ENCODE measurements around the gene NSMCE1. TPM values are rescaled to one million over a fixed set of nuclear protein-coding genes. Genes with fewer than 3 reads are reported as not detected.
A peak's percentile ranks its signal among the peaks of the same experiment; 100 is the strongest.

Gene NSMCE1
- total and polyA plus RNA-seq, 2 of the 4 experiments (the other 2 are of a cell fraction), result 47.5 to 120 TPM

GRCh38 chr16:27243725-27244362 lies 24.7 kb downstream of the NSMCE1 start:
- no peaks in the 10 kb centered on the region for H3K27me3 ChIP-seq (ENCODE audit: control insufficient read depth, insufficient read depth, low read length)
- WGBS, 2 experiments (ENCODE audit: extremely low coverage in 2 of 2, insufficient read length in 1 of 2), result 90% methylated on average over 5 of the region's 11 CpGs; no CpG with 5 or more reads in 1 of the 2 experiments
- peak overlapping the region; percentile 61 to 95 for H4K8ac ChIP-seq (ENCODE audit: low read depth in 2 of 2, low read length in 2 of 2)
- peak overlapping the region; percentile 66; the same call in 2 of the 3 replicates for H2BK15ac ChIP-seq (ENCODE audit: low read depth, low read length)
- ATAC-seq (ENCODE audit: low read depth), result no peak
- peak overlapping the region; percentile 93 for H4K91ac ChIP-seq (ENCODE audit: insufficient read depth, low read depth, low read length)
- H3K27ac ChIP-seq (ENCODE audit: insufficient read depth, low read length), result peak overlapping the region; percentile 94
- H2AK9ac ChIP-seq (replicated peaks; ENCODE audit: low read depth, low read length, poor library complexity), result no peak overlapping the region
- H3K56ac ChIP-seq (ENCODE audit: extremely low read depth, insufficient read depth, low read length), result peak overlapping the region; percentile 72
- H3K4me1 ChIP-seq (ENCODE audit: control insufficient read depth, insufficient read depth, low read length), result peaks cover 35% of the 10 kb centered on the region
- peaks cover 39% of the 10 kb centered on the region for H3K9me1 ChIP-seq (ENCODE audit: insufficient read depth, low read length)
- peak overlapping the region; percentile 99 for H3K4ac ChIP-seq (ENCODE audit: low read depth, low read length)
- BruUV-seq (replicated peaks), result no TSS peak
- H3K4me2 ChIP-seq (ENCODE audit: low read depth, low read length), result peak overlapping the region; percentile 22; the same call in 1 of the 2 replicates
- H2AK5ac ChIP-seq (ENCODE audit: low read depth, low read length), result peak overlapping the region; percentile 99
- peaks cover 28 to 75% of the 10 kb centered on the region in 2 experiments for H3K79me1 ChIP-seq (ENCODE audit: low read depth in 1 of 2, low read length in 2 of 2)
- H3K4me3 ChIP-seq (ENCODE audit: insufficient read depth, low read depth, low read length), result no peak overlapping the region
- intact Hi-C loops (cut with micrococcal nuclease) (loop anchor here (1.0 to 2.0 kb wide), 2 partner anchors 41 to 125 kb away; partner anchors contain the start of gene KDM8), dilution Hi-C loops (cut with HindIII; ENCODE audit: low sequenced_read_pairs, unreplicated experiment) (no loop called here), in situ Hi-C loops (cut with MboI; ENCODE audit: low sequenced_read_pairs) (loop anchor here (5.0 kb wide), 1 partner anchor 73 kb away; no protein-coding TSS in a partner anchor)
- peak overlapping the region; percentile 99 for H2BK20ac ChIP-seq (ENCODE audit: low read depth, low read length)
- no peak for DNase-seq
- H3K9ac ChIP-seq (ENCODE audit: low read depth, low read length), result peak overlapping the region; percentile 2
- ChIA-PET CTCF (interaction anchor here (0.6 to 1.2 kb wide), 3 partner anchors 9 to 22 kb away, joined by 3 to 4 read pairs (median 3); no protein-coding TSS in a partner anchor), POLR2A (ENCODE audit: unreplicated experiment) (interaction anchor here (0.9 kb wide), 1 partner anchor 77 kb away, joined by 4 read pairs; no protein-coding TSS in a partner anchor)
- TF ChIP-seq POLR2A (IDR thresholded peaks at IDR 0.05; ENCODE audit: low read depth, low read length) (peak; percentile 79), RCOR1 (IDR thresholded peaks at IDR 0.05; ENCODE audit: insufficient replicate concordance, low read length) (no peak), MXI1 (IDR thresholded peaks at IDR 0.05; ENCODE audit: borderline replicate concordance, low read depth, low read length) (no peak)
- TF ChIP-seq, protein P1, sequence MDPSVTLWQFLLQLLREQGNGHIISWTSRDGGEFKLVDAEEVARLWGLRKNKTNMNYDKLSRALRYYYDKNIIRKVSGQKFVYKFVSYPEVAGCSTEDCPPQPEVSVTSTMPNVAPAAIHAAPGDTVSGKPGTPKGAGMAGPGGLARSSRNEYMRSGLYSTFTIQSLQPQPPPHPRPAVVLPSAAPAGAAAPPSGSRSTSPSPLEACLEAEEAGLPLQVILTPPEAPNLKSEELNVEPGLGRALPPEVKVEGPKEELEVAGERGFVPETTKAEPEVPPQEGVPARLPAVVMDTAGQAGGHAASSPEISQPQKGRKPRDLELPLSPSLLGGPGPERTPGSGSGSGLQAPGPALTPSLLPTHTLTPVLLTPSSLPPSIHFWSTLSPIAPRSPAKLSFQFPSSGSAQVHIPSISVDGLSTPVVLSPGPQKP (IDR thresholded peaks at IDR 0.05; ENCODE audit: borderline replicate concordance, low read depth, low read length), result no peak
- peak overlapping the region; percentile 96; the same call in 1 of the 2 replicates for H3K23ac ChIP-seq (ENCODE audit: low read depth, low read length)
- H2AFZ ChIP-seq (replicated peaks; ENCODE audit: low read length, poor library complexity), result no peak overlapping the region
- H3K14ac ChIP-seq (replicated peaks; ENCODE audit: low read depth, low read length), result peak overlapping the region; percentile 98
- H3K9me3 ChIP-seq (ENCODE audit: control insufficient read depth, insufficient read depth, low read length), result no peaks in the 10 kb centered on the region
- peak overlapping the region; percentile 21 for H3K18ac ChIP-seq (ENCODE audit: low read depth, low read length)
- H4K20me1 ChIP-seq (ENCODE audit: insufficient read depth, low read length), result no peaks in the 10 kb centered on the region; the same call in 1 of the 2 replicates
- peak overlapping the region; percentile 99 for H2BK120ac ChIP-seq (ENCODE audit: low read depth, low read length)
- no peaks in the 10 kb centered on the region for H3K36me3 ChIP-seq (ENCODE audit: control insufficient read depth, insufficient read depth, low read length)
- H4K5ac ChIP-seq (ENCODE audit: low read depth, low read length), result peak overlapping the region; percentile 55
- H2BK5ac ChIP-seq (ENCODE audit: low read depth, low read length, poor library complexity, severe bottlenecking), result peak overlapping the region; percentile 98
